ENCODE data around the gene PPP2R2C. TPM values are rescaled to one million over a fixed set of nuclear protein-coding genes. Genes with fewer than 3 reads are reported as not detected.

The PPP2R2C gene
- total and polyA plus RNA-seq, 7 experiments from 2014 or later: not detected

- DNase-seq (peak in 2 of 9 donors; percentile 5 to 16), ATAC-seq (no peak)
- Mint-ChIP-seq H3K36me3 (peaks cover 0 to 4% (median 0%) of the 10 kb centered on the region in 5 donors), H3K4me1 (peaks cover 19 to 31% (median 25%) of the 10 kb centered on the region in 7 donors), H3K27ac (peak overlapping the region in 3 of 9 donors; percentile 41 to 77 (median 65)), H3K27me3 (peaks cover 0 to 43% (median 3%) of the 10 kb centered on the region in 5 donors), H3K9me3 (no peaks in the 10 kb centered on the region), H3K4me3 (peak overlapping the region; percentile 81 to 92 (median 88))
- no peaks in the 10 kb centered on the region for H3K27me3 ChIP-seq (ENCODE audit: control insufficient read depth in 2 of 2, insufficient read depth in 2 of 2, low read length in 2 of 2)
- H3K4me3 ChIP-seq (ENCODE audit: low read length): no peak overlapping the region
- no peak overlapping the region for H3K27ac ChIP-seq (ENCODE audit: low read depth, low read length)
- ChIA-PET POLR2A (no interaction called here), CTCF (interaction anchor here (0.7 kb wide), 1 partner anchor 21 kb away, joined by 3 read pairs; no protein-coding TSS in a partner anchor)
- intact Hi-C loops (cut with micrococcal nuclease): no loop called here
- peaks cover 8% of the 10 kb centered on the region in 2 donors for H3K4me1 ChIP-seq (ENCODE audit: control insufficient read depth in 2 of 2, insufficient read depth in 2 of 2, low read length in 2 of 2)
- H3K9me3 ChIP-seq (ENCODE audit: control insufficient read depth in 2 of 3, low read length in 3 of 3): no peaks in the 10 kb centered on the region
- H3K36me3 ChIP-seq (ENCODE audit: control insufficient read depth in 2 of 3, insufficient read depth in 3 of 3, low read length in 3 of 3): no peaks in the 10 kb centered on the region
Measured at GRCh38 chr4:6270636-6271121, 201.7 kb downstream of the PPP2R2C start.

Other genes with a start within 250 kb of the PPP2R2C start
- gene WFS1, start 202.8 kb downstream of the PPP2R2C start, total RNA-seq: 1 to 10 TPM; 2.8 to 6.7 (median 4.4) TPM
- 1 to 10 TPM; 3.2 to 5.2 TPM for gene WFS1, start 202.8 kb downstream of the PPP2R2C start, polyA plus RNA-seq
- 10 to 100 TPM; 28.7 to 56.2 (median 39.4) TPM for gene MAN2B2, start 102.6 kb upstream of the PPP2R2C start, total RNA-seq
- 10 to 100 TPM; 10.5 to 31.4 TPM for gene MAN2B2, start 102.6 kb upstream of the PPP2R2C start, polyA plus RNA-seq
- gene MRFAP1, start 168.1 kb upstream of the PPP2R2C start, total RNA-seq: 100 to 1,000 TPM; 120 to 187 (median 139) TPM
- 100 to 1,000 TPM; 180 to 199 TPM for gene MRFAP1, start 168.1 kb upstream of the PPP2R2C start, polyA plus RNA-seq
- gene S100P, start 221.3 kb upstream of the PPP2R2C start, total RNA-seq: 10 to 100 TPM in 2 of 5 experiments, 1 to 10 TPM in 1, under 1 TPM in 1, not detected in 1; 0.65 to 15.7 (median 8.0) TPM
- gene S100P, start 221.3 kb upstream of the PPP2R2C start, polyA plus RNA-seq: not detected
- gene MRFAP1L1, start 237.3 kb upstream of the PPP2R2C start, total RNA-seq: 100 to 1,000 TPM in 2 of 5 experiments, 10 to 100 TPM in 3; 24.8 to 124 (median 73.6) TPM
- 100 to 1,000 TPM; 116 to 160 TPM for gene MRFAP1L1, start 237.3 kb upstream of the PPP2R2C start, polyA plus RNA-seq
- gene BLOC1S4, start 243.6 kb upstream of the PPP2R2C start, total RNA-seq: 10 to 100 TPM; 18.7 to 45.9 (median 25.0) TPM
- 10 to 100 TPM; 69.6 to 80.3 TPM for gene BLOC1S4, start 243.6 kb upstream of the PPP2R2C start, polyA plus RNA-seq